Left lung (tissue), 10 donors: Measurements from ENCODE around the gene PLXNB3. TPM values are rescaled to one million over a fixed set of nuclear protein-coding genes. Genes with fewer than 3 reads are reported as not detected.

ENCODE experiments used
- ATAC-seq: fragments of 200-7000 bp; cut with Tn5 transposase; one replicate; pipeline ENCODE4 v1.9.1; 2020; ENCODE audit warnings: moderate library complexity
- DNase-seq, 4 donors: peaks; one replicate each; pipeline ENCODE4 v3.0.0-alpha.2; 2013 to 2020
- H3K27ac ChIP-seq, 2 donors: fragments of 200-600 bp; sonication (generic) in 1 of 2; one replicate each; pipeline versions ENCODE4 v1.5.0 to v1.8.0; 2020 to 2021
- H3K27me3 ChIP-seq, 2 donors: fragments of 200-600 bp; sonication (generic) in 1 of 2; one replicate each; pipeline versions ENCODE4 v1.5.0 to v1.8.0; 2020 to 2021
- H3K36me3 ChIP-seq, 2 donors: fragments of 200-600 bp; sonication (generic) in 1 of 2; one replicate each; pipeline versions ENCODE4 v1.5.0 to v1.8.0; 2020 to 2021
- H3K4me1 ChIP-seq, 2 donors: fragments of 200-600 bp; one replicate each; pipeline ENCODE4 v1.8.0; 2021
- H3K4me3 ChIP-seq, 2 donors: fragments of 200-600 bp; sonication (generic) in 1 of 2; one replicate each; pipeline versions ENCODE4 v1.5.0 to v1.8.0; 2020 to 2021; ENCODE audit warnings: mild to moderate bottlenecking in 1 of 2
- H3K9me3 ChIP-seq, 2 donors: fragments of 200-600 bp; sonication (generic) in 1 of 2; one replicate each; pipeline versions ENCODE4 v1.5.0 to v1.8.0; 2020 to 2021
- CTCF ChIP-seq, 2 donors: fragments of 200-600 bp; sonication (generic) in 1 of 2; IDR thresholded peaks; one replicate each; pipeline versions ENCODE4 v1.5.0 to v1.8.0; 2021; ENCODE audit warnings: antibody characterized with exemption in 2 of 2
- intact Hi-C, 2 donors: fragments of 100-400 bp; cut with DNase I; formaldehyde crosslinking; loops; one replicate each; pipeline versions ENCODE4 v1.11.2 to v1.14.2; 2022
- polyA plus RNA-seq, 6 donors: library from polyadenylated mRNA; unstranded; fragments of 120-200 nt; gene quantifications; one replicate each; pipeline ENCODE4 v1.2.1, GENCODE V29; 2013; ENCODE audit not compliant: insufficient read length in 6 of 6
- total RNA-seq, 2 donors: library from RNA; stranded (reverse); fragmentation: NEBNext Ultra II Directional; extraction: Animal tissue kit (Norgen Biotek cat#: 25700); gene quantifications; one replicate each; pipeline ENCODE4 v1.2.1, GENCODE V29; 2021
- donor health status: DM: no; HTN: yes; CAD: no.
- donor health status: DM: no; HTN: no; CAD: no.

The PLXNB3 gene
- total and polyA plus RNA-seq, 8 donors: 2.7 to 5.2 (median 3.6) TPM

GRCh38 chrX:153765138-153766079 is 1.4 kb downstream of the PLXNB3 start:
- no peaks in the 10 kb centered on the region for H3K27me3 ChIP-seq
- no peak overlapping the region for H3K27ac ChIP-seq
- ATAC-seq: peak; percentile 4
- TF ChIP-seq CTCF (IDR thresholded peaks at IDR 0.05): no peak
- no peak overlapping the region for H3K4me3 ChIP-seq
- no peaks in the 10 kb centered on the region for H3K36me3 ChIP-seq
- intact Hi-C loops: loop anchor here in 1 of 2 donors (10.0 kb wide), 1 partner anchor 179 kb away; the partner anchor contains the start of gene RENBP
- peaks cover 0 to 5% of the 10 kb centered on the region in 2 donors for H3K4me1 ChIP-seq
- peak in 1 of 4 donors; percentile 44 for DNase-seq
- no peaks in the 10 kb centered on the region for H3K9me3 ChIP-seq

- ATAC-seq (peak; percentile 38), DNase-seq (peak in 2 of 4 donors; percentile 49 to 58)
- intact Hi-C loops: loop anchor here in 1 of 2 donors (10.0 kb wide), 1 partner anchor 179 kb away; the partner anchor contains the start of gene RENBP
- H3K27me3 ChIP-seq: no peaks in the 10 kb centered on the region
- no peak for TF ChIP-seq CTCF (IDR thresholded peaks at IDR 0.05)
- H3K9me3 ChIP-seq: no peaks in the 10 kb centered on the region
- no peak overlapping the region for H3K4me3 ChIP-seq
- H3K27ac ChIP-seq: no peak overlapping the region
- peaks cover 0 to 5% of the 10 kb centered on the region in 2 donors for H3K4me1 ChIP-seq
- H3K36me3 ChIP-seq: no peaks in the 10 kb centered on the region
Observed at GRCh38 chrX:153766098-153766817, 2.2 kb downstream of the PLXNB3 start.

GRCh38 chrX:153766871-153767673 is 3.0 kb downstream of the PLXNB3 start:
- no peak for TF ChIP-seq CTCF (IDR thresholded peaks at IDR 0.05)
- no peaks in the 10 kb centered on the region for H3K27me3 ChIP-seq
- no peak overlapping the region for H3K4me3 ChIP-seq
- H3K4me1 ChIP-seq: peaks cover 0 to 5% of the 10 kb centered on the region in 2 donors
- ATAC-seq (no peak), DNase-seq (peak in 1 of 4 donors; percentile 55)
- no peaks in the 10 kb centered on the region for H3K36me3 ChIP-seq
- no peak overlapping the region for H3K27ac ChIP-seq
- no peaks in the 10 kb centered on the region for H3K9me3 ChIP-seq
- intact Hi-C loops: loop anchor here in 1 of 2 donors (10.0 kb wide), 1 partner anchor 178 kb away; the partner anchor contains the start of gene RENBP

- ATAC-seq: no peak
- DNase-seq: no peak
- no peak for TF ChIP-seq CTCF (IDR thresholded peaks at IDR 0.05)
- Histone ChIP-seq H3K27ac (no peak overlapping the region), H3K4me1 (peaks cover 0 to 5% of the 10 kb centered on the region in 2 donors), H3K27me3 (no peaks in the 10 kb centered on the region), H3K4me3 (no peak overlapping the region), H3K36me3 (no peaks in the 10 kb centered on the region), H3K9me3 (no peaks in the 10 kb centered on the region)
- intact Hi-C loops: loop anchor here in 1 of 2 donors (10.0 kb wide), 1 partner anchor 177 kb away; the partner anchor contains the start of gene RENBP
Observed at GRCh38 chrX:153767674-153768055, 3.6 kb downstream of the PLXNB3 start.
